ENCODE data around the gene SHCBP1.

GRCh38 chr16:46586011-46586577, 35.1 kb downstream of the SHCBP1 start:
- TF ChIP-seq RAD21 (IDR thresholded peaks at IDR 0.05; ENCODE audit: low read length) (no peak), CTCF (conservative IDR thresholded peaks at IDR 0.05; ENCODE audit: low read depth, low read length) (no peak), MAZ (IDR thresholded peaks at IDR 0.05; ENCODE audit: borderline replicate concordance, low read depth, low read length) (no peak), USF2 (IDR thresholded peaks at IDR 0.05; ENCODE audit: low read depth, low read length) (no peak), MXI1 (IDR thresholded peaks at IDR 0.05; ENCODE audit: borderline replicate concordance, low read depth, low read length) (no peak), POLR2A (IDR thresholded peaks at IDR 0.05; ENCODE audit: low read depth, low read length) (no peak), CEBPB (IDR thresholded peaks at IDR 0.05; ENCODE audit: low read depth, low read length) (no peak), RCOR1 (IDR thresholded peaks at IDR 0.05; ENCODE audit: insufficient replicate concordance, low read length) (no peak), SMC3 (IDR thresholded peaks at IDR 0.05; ENCODE audit: low read depth, low read length) (no peak)

Data from IMR-90 (cell line).